WERI-Rb-1 (cell line): ENCODE measurements around the gene FAM13C.

ENCODE experiments used
- DNase-seq: peaks from one replicate; pipeline ENCODE4 v3.0.0-alpha.2; 2020
- H3K27ac ChIP-seq: fragments of 250-450 bp; sonication (Bioruptor Pico); 2 replicates; pipeline ENCODE4 v1.5.1; 2020; ENCODE audit warnings: mild to moderate bottlenecking, moderate library complexity
- H3K27me3 ChIP-seq: fragments of 250-450 bp; sonication (Bioruptor Pico); 2 replicates; pipeline ENCODE4 v1.5.1; 2021; ENCODE audit warnings: mild to moderate bottlenecking, low read depth, moderate library complexity; ENCODE audit not compliant: insufficient read depth, severe bottlenecking
- H3K36me3 ChIP-seq: fragments of 250-450 bp; sonication (Bioruptor Pico); 2 replicates; pipeline ENCODE4 v1.5.1; 2020; ENCODE audit warnings: mild to moderate bottlenecking, moderate library complexity
- H3K4me3 ChIP-seq: 2 replicates; pipeline ENCODE4 v1.5.1; 2011; ENCODE audit warnings: low read depth, mild to moderate bottlenecking, control low read depth, low read length
- H3K9me3 ChIP-seq: fragments of 250-450 bp; sonication (Bioruptor Pico); 2 replicates; pipeline ENCODE4 v1.5.1; 2021; ENCODE audit warnings: mild to moderate bottlenecking, moderate library complexity; ENCODE audit not compliant: severe bottlenecking
- TF ChIP-seq, protein P1 (sequence below): IDR thresholded peaks from 2 replicates; pipeline ENCODE4 v1.5.1; 2011; ENCODE audit warnings: low read depth, mild to moderate bottlenecking, control low read depth, inconsistent platforms, low read length

The FAM13C gene

DNA sequence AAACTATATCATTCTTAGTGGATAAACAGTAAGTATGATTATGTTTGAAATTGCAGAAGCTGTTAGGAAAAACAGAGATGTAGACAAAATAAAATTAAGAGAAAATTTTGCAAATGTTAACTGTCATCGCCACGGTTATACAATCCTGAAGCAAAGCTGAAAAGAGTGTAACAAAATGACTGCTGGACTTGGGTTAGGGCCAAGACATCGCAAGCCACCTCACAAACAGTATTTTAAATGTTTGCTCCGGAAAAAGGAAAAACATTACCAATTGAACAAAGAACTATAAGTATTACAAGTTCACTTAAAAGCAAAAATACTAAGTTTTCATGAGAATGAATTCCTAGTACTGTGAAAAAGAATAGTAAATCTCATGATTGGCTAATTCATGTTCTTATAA, 60.0 kb downstream of the FAM13C start:
- TF ChIP-seq, protein P1, sequence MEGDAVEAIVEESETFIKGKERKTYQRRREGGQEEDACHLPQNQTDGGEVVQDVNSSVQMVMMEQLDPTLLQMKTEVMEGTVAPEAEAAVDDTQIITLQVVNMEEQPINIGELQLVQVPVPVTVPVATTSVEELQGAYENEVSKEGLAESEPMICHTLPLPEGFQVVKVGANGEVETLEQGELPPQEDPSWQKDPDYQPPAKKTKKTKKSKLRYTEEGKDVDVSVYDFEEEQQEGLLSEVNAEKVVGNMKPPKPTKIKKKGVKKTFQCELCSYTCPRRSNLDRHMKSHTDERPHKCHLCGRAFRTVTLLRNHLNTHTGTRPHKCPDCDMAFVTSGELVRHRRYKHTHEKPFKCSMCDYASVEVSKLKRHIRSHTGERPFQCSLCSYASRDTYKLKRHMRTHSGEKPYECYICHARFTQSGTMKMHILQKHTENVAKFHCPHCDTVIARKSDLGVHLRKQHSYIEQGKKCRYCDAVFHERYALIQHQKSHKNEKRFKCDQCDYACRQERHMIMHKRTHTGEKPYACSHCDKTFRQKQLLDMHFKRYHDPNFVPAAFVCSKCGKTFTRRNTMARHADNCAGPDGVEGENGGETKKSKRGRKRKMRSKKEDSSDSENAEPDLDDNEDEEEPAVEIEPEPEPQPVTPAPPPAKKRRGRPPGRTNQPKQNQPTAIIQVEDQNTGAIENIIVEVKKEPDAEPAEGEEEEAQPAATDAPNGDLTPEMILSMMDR, result no peak
- Histone ChIP-seq H3K4me3 (no peak overlapping the region), H3K27ac (no peak overlapping the region), H3K9me3 (no peaks in the 10 kb centered on the region), H3K27me3 (no peaks in the 10 kb centered on the region), H3K36me3 (no peaks in the 10 kb centered on the region)
- DNase-seq, result no peak

DNA sequence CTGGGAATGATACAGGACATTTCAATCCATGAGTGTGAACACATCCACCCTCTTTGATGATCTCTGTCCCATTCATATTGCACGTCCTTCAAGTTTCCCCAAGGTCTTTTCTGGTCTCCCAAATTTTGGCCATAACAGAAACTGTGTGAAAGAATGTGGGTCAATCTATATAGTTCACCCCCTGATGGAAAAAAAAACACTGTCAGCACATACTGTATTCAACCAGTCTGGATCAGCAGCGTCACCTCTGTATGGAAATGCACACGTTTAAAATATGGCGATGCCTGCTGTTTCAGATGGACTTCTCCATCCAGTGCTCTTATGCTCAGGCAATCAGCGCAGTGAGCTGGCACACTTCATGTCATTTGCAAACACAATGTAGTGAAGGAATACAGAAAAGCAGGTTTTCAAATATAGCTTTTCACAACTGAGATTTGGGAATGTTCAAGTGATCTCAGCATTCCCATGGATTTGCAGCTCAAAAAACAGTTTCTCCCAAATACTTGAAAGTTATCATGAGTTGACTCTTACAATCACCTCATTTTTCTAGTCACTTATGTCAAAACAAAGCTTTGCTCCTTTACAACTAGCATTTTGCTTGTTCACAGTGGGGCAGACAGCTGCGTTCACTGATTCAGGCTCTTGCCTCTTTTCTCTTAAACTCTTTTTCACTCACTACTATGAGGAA, 61.1 kb downstream of the FAM13C start:
- Histone ChIP-seq H3K9me3 (no peaks in the 10 kb centered on the region), H3K36me3 (no peaks in the 10 kb centered on the region), H3K27me3 (no peaks in the 10 kb centered on the region), H3K27ac (no peak overlapping the region), H3K4me3 (no peak overlapping the region)
- DNase-seq, result no peak
- TF ChIP-seq, protein P1, result no peak

DNA sequence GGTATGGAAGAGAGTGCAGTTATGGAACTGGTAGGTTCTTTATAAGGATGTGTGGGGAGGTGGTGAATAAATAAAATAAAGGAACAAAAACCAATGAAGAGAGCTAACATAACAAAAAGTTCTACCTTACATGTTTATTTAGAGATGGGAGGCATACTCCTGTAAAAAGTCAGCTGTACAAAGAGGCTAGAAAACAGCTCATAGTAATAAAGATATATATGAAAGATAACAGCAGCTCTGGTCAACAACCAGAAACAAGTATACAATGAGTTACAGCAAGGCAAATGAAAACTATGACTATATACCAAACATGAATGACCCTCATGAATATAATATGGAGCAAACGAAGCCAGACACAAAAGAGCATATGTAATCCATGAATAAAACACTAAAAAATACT, 62.0 kb downstream of the FAM13C start:
- no peak overlapping the region for H3K27ac ChIP-seq
- TF ChIP-seq, protein P1, result no peak
- H3K36me3 ChIP-seq, result no peaks in the 10 kb centered on the region
- no peaks in the 10 kb centered on the region for H3K9me3 ChIP-seq
- H3K4me3 ChIP-seq, result no peak overlapping the region
- H3K27me3 ChIP-seq, result no peaks in the 10 kb centered on the region
- no peak for DNase-seq

DNA sequence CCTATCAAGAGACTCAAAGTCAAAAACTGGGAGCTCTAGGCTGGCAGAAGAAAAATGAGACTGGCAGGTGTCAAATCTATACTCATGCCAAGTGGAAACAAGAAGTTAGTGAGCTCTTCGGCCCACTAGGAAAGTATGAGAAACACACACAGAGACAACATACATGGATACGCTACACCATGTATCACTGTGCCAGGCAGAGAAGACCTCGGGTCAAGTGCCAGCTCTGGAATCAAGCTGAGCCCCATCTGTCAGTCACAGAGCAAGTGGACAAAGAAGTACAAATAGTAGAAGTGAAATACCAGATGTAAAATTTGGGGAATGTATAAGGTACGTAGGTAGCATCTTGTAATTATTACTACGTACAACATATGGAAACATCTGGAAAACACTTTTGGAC, 62.4 kb downstream of the FAM13C start:
- TF ChIP-seq, protein P1, result no peak
- Histone ChIP-seq H3K27ac (no peak overlapping the region), H3K36me3 (no peaks in the 10 kb centered on the region), H3K9me3 (no peaks in the 10 kb centered on the region), H3K27me3 (no peaks in the 10 kb centered on the region), H3K4me3 (no peak overlapping the region)
- DNase-seq, result no peak

DNA sequence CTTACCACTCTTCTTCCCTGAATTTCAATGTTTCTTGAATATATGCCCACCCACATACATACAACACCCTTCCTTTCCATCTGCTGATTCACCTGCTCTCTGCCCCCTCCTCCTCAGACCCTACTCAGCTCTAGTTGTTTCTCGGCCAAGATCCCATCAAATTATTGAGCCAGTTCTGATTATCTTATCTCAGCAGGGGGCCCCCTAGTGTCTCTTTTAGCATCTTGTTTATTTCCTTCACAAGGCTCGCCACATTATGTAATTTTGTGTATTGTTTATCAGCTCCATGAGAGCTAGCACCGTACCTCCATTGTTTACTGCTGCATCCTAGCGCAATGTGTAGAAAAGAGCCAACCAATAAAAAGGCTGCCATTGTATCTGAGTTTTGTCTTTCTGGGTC, 71.9 kb downstream of the FAM13C start:
- H3K27me3 ChIP-seq, result no peaks in the 10 kb centered on the region
- no peak overlapping the region for H3K27ac ChIP-seq
- H3K9me3 ChIP-seq, result no peaks in the 10 kb centered on the region
- no peak overlapping the region for H3K4me3 ChIP-seq
- H3K36me3 ChIP-seq, result no peaks in the 10 kb centered on the region
- DNase-seq, result no peak
- TF ChIP-seq, protein P1, result no peak

DNA sequence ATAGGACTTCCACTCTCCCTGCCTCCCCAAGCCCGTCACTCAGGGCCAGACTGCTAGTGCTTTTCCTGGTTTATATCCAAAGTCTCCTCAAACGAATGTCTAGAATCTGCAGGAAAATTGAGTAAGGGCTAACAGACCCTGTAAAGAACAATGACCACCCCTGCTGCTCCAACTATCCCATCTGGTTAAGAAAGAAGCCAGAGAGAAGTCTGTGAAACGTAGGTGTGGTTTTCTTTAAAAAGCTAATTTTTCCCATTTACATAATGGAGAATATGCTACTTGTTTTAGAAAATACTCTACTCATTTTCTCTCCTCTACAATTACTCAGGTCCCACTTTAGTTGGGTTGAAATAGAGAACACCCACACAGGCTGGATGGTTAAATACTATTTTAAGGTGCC, 72.5 kb downstream of the FAM13C start:
- H3K27me3 ChIP-seq, result no peaks in the 10 kb centered on the region
- no peak overlapping the region for H3K27ac ChIP-seq
- no peaks in the 10 kb centered on the region for H3K36me3 ChIP-seq
- TF ChIP-seq, protein P1, result no peak
- no peaks in the 10 kb centered on the region for H3K9me3 ChIP-seq
- H3K4me3 ChIP-seq, result no peak overlapping the region
- DNase-seq, result no peak
